Stimulated activated CD4-positive, alpha-beta T cell treated with anti-CD3 and anti-CD28 coated beads, TNF-alpha, amount 100 ng/mL, for 24 hours (primary cell): ENCODE data around the gene CXCL5.

Source experiments
- DNase-seq, 3 experiments: peaks; one replicate each; pipeline ENCODE4 v3.0.0-alpha.2; 2020; ENCODE audit warnings: low read depth in 3 of 3

The CXCL5 gene

GRCh38 chr4:73998040-73999011 lies at the start of gene CXCL5:
Gene CXCL5, minus strand, starts transcription at chr4:73998677. Its CDS starts 96 bp downstream, at chr4:73998581.
- DNase-seq = no peak

DNA sequence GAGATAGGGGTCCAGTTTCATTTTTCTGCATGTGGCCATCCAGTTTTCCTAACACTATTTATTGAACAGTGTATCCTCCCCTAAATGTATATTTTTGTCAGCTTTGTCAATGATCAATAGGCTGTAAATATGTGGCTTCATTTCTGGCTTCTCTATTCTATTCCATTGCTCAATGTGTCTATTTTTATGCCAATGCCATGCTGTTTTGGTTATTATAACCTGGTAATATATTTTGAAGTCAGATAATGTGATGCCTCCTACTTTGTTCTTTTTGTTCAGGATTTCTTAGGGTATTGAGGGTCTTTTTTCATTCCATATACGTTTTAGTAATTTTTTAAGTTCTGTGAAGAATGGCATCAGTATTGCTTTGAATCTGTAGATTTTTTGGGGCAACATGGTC lies 48.7 kb upstream of the CXCL5 start:
- no peak for DNase-seq

DNA sequence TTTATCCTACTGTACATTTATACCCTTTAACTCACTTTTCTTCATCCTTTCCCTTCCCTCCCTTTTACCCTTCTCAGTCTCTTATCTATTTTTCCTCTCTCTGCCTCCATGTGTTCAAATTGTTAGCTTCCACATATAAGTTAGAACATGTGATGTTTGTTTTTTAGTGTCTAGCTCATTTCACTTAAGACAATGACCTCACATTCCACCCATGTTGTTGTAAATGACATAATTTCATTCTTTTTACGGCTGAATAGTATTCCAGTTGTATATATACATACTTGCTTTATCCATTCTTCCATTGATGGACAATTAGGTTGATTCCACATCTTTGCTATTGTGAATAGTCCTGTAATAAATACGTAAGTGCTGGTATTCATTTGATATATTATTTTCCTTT lies 47.3 kb upstream of the CXCL5 start:
- no peak for DNase-seq

GRCh38 chr4:74045247-74045646 lies 46.8 kb upstream of the CXCL5 start:
- no peak for DNase-seq

- DNase-seq = no peak
These were observed 46.2 kb upstream of the CXCL5 start for GRCh38 chr4:74044677-74045076.

DNA sequence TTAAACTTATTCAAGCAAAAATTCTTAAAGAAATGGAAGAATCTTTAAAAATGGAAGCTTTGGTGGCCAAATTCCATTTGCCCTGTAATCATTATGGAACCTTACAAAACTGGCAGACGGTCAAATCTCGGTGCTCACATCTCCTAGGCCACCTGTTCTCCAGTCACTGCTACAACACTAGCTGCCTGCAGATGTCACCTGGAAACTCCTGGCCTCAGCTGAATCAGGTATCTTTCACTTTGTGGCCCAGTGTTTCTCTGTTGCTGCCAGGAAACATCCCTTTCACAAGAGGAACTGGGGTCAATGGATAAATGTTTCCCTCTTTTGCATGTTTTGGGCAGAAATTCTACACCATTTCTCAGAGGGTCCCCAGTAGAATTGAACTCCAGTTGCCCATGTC lies 44.2 kb upstream of the CXCL5 start:
- no peak for DNase-seq

DNA sequence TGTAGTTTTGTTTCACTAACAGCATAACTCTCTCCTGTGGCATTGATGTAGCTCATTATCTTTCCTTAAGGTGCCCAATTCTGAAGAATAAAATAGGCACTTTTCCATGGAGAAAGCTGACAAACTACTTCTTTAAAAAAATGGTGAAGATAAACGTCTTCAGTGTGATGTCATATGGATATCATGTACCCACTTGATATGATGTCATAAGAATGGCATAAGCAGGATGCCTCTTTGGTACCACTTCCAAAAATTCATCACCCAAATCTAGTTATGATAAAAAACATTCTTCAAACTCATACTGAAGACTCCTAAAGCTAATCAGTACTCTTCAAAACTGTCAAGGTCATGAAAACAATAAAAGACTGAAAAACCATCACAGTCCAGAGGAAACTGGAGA lies 42.9 kb upstream of the CXCL5 start:
- DNase-seq = no peak

- no peak for DNase-seq
These were observed 40.9 kb upstream of the CXCL5 start for GRCh38 chr4:74039315-74039763.

GRCh38 chr4:74038425-74039314 lies 40.2 kb upstream of the CXCL5 start, which contains the start of gene CXCL3:
Gene CXCL3, minus strand, starts transcription at chr4:74038689. Its CDS starts 78 bp downstream, at chr4:74038611.
- DNase-seq = peak in 1 of 3 experiments; percentile 5

DNA sequence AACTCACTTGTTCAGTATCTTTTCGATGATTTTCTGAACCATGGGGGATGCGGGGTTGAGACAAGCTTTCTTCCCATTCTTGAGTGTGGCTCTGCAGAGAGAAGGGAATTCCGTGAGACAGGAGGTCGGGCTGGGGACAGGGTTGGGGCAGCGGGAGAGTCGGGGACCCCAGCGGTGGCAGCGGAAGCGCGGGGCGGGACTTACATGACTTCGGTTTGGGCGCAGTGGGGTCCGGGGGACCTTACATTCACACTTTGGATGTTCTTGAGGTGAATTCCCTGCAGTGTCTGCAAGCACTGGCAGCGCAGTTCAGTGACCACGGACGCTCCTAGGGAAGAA lies 39.6 kb upstream of the CXCL5 start:
- no peak for DNase-seq

GRCh38 chr4:74037076-74037955 lies 38.8 kb upstream of the CXCL5 start:
- DNase-seq = no peak

DNA sequence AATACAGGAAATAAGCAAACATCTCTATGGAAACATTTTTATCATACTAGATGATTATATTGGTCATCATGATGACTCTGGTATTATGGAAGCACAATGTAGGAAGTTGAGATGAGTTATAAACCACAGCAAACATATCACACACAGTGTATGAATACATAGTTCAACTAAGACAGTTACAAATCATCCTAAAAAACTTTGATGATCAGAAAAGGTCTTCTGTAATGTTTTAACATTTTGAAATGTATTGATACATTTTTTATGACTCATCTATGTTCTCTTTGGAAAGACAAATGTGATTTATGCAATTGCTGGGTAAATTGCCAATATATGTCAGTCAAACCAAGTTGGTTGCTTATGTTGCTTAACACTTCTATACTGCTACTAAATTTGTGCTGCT lies 35.3 kb upstream of the CXCL5 start:
- no peak for DNase-seq

DNA sequence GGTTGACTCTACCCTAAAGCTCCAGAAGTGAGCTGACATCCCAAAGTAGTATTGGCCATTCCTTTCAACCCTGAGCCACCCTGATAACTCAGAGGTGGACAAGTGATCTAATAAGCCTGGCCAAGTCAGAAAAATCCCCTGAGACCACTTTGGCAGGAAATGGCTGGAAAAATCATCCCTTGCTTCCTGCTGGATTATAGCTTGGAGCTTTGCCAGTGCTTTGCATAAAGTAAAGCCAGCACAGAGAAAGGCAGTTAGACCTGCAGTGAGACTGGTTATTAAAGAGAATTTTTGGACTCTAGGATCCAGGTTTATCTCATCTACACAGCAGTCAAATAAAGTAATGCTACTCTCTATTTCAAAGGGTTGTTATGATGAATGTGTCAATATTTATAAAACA lies 33.6 kb upstream of the CXCL5 start:
- DNase-seq = no peak

GRCh38 chr4:74031576-74031975 lies 33.1 kb upstream of the CXCL5 start:
- no peak for DNase-seq

DNA sequence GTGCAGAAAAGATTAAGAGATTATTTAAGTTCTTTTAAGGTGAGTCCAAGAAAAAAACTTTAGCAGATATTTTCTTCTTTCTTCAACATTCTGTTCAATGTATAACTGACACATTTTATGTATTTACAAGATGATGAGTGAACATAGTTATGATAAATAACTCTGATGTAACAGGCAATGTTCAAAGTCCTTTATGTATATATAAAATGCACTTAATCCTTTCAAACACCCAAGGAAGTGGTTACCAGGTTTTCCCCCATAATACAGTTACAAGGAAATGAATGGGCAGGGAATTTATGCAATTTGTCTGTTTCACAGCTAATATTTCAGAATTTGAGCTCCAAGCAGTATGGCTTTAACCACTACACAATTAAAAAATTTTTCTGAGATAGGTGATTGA lies 31.8 kb upstream of the CXCL5 start:
- no peak for DNase-seq

GRCh38 chr4:74028504-74028903 lies 30.0 kb upstream of the CXCL5 start:
- no peak for DNase-seq

DNA sequence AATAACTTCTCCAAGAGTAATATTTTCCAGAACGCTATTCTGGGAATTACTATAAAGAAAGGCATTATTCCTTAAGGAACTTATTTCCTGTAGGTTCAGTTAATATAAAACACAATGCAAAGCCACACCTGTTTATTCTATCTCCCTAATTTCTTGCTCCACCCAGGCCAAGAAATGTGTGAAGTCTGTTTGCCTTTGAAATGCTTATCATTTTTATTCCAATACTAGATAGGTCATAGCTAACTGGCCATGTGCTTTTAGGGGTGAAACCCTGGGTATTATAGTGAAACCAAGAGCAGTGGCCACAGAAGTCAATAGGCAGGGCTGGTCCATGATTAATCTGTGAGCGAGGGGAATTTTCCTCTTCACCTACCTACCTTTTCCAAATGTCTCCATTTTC lies 25.2 kb upstream of the CXCL5 start:
- no peak for DNase-seq

DNA sequence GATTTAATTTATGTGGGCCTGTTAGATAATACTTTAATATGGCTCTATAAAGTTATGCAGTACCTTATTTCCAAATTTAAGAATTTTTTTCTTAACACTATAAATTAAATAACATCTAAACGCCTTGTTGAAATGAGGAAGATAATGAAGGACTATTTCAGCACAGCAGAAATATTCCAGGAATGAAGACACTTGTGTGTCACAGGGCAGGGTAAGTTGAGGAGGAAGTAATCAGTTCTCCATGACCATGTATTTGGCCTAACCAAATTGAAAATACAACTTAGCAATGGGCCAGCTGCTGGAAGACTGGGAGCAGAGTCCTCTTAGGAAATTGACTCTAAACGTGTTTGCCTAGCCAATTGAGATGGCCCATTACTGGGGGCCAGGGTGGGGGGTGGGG lies 23.1 kb upstream of the CXCL5 start:
- no peak for DNase-seq

DNA sequence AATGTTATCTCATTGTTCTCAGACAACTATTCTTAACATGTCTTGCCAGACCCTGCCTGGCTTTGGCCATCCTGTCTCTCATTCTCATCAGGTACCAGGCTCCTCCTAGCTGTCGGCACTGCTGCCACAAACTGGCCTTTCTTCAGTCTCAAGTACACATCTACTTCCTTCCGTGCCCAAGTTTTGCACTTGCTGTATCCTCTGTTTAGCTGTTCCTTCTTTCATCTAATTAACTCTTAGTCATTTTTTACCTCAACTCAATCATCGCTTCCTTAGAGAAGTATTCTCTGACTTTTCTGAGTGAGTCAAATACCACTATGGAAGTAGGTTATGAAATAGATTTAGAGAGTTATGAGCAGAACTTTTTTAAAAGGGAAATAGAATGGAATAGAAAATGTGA lies 20.3 kb upstream of the CXCL5 start:
- no peak for DNase-seq

GRCh38 chr4:74018116-74018515 lies 19.6 kb upstream of the CXCL5 start:
- no peak for DNase-seq

DNA sequence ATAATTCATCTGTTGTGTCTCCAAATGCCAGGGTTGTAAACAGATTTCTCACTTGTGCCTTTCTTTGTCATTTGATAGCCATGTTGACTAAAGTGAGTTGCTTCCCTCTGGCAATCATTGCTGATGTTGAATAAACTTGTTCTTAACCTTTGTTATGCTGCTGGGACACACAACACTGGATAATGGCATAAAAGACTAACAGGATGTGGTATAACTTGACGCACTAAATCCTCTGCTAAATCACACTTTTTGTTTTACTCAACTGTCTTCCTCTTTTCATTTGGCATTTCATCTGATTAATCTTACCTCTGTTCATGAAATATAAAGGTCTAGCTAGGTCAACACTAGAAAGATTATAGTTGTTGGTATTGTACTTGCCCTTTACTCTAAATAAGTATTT lies 17.6 kb upstream of the CXCL5 start:
- DNase-seq = no peak
